H1 (cell line): Measurements from ENCODE around the gene CX3CL1. TPM values are rescaled to one million over a fixed set of nuclear protein-coding genes. Genes with fewer than 3 reads are reported as not detected.

ENCODE experiments used
- CTCF ChIA-PET: fragments of 300-600 bp; sonication (Branson Sonifier 250); formaldehyde crosslinking; loops from one replicate; lab custom pipeline; 2021; ENCODE audit not compliant: partially characterized antibody; lab: Charles Lee
- POLR2A ChIA-PET: fragments of 300-600 bp; sonication (Branson Sonifier 250); formaldehyde crosslinking; loops from one replicate; lab custom pipeline; 2021; ENCODE audit warnings: inconsistent platforms; ENCODE audit not compliant: partially characterized antibody; lab: Charles Lee
- DNase-seq, 2 experiments: peaks; one replicate each; pipeline versions ENCODE4 v3.0.0 to v3.0.0-alpha.2; 2010 to 2022; ENCODE audit warnings: low spot score in 2 of 2, low read depth in 1 of 2, mixed read lengths in 1 of 2
- FAIRE-seq: peaks from 2 replicates; lab custom pipeline; 2011; peaks lifted over from hg19 to GRCh38; lab: Jason Lieb, UNC
- H2AFZ ChIP-seq: 2 replicates; pipeline ENCODE4 v1.8.1; 2012; ENCODE audit warnings: low read length, inconsistent platforms
- H2AK5ac ChIP-seq: 2 replicates; pipeline ENCODE4 v1.6.1; 2013; ENCODE audit warnings: low read depth, low read length
- H2BK120ac ChIP-seq: replicated peaks from 2 replicates; pipeline ENCODE3; 2013; ENCODE audit warnings: low read depth, low read length, inconsistent platforms
- H2BK12ac ChIP-seq: 2 replicates; pipeline ENCODE4 v1.6.1; 2013; ENCODE audit warnings: low read depth, low read length
- H2BK15ac ChIP-seq: 2 replicates; pipeline ENCODE4 v1.6.1; 2013; ENCODE audit warnings: low read length
- H2BK20ac ChIP-seq: 2 replicates; pipeline ENCODE4 v1.6.1; 2013; ENCODE audit warnings: low read length
- H2BK5ac ChIP-seq: 2 replicates; pipeline ENCODE4 v1.6.1; 2013; ENCODE audit warnings: low read depth, low read length
- H3K14ac ChIP-seq: 2 replicates; pipeline ENCODE4 v1.6.1; 2013; ENCODE audit warnings: inconsistent platforms; ENCODE audit not compliant: insufficient read length
- H3K18ac ChIP-seq: 2 replicates; pipeline ENCODE4 v1.6.1; 2013; ENCODE audit warnings: low read length; ENCODE audit errors: extremely low read depth
- H3K23ac ChIP-seq: 2 replicates; pipeline ENCODE4 v1.6.1; 2013; ENCODE audit warnings: inconsistent platforms; ENCODE audit not compliant: insufficient read length
- H3K23me2 ChIP-seq: 2 replicates; pipeline ENCODE4 v1.6.1; 2013; ENCODE audit warnings: low read depth, low read length
- H3K27ac ChIP-seq: 2 replicates; pipeline ENCODE4 v1.6.1; 2011; ENCODE audit warnings: low read depth, low read length, inconsistent platforms
- H3K27me3 ChIP-seq, 4 experiments: replicated peaks in 1 of 4; 1 replicate in 1 of 4; 2 replicates in 3 of 4; pipeline versions ENCODE4 v1.6.1 to v1.8.1; 2011 to 2013; ENCODE audit warnings: low read length in 3 of 4, mild to moderate bottlenecking in 3 of 4, inconsistent platforms in 2 of 4, mixed read lengths in 2 of 4, moderate library complexity in 1 of 4; ENCODE audit not compliant: control insufficient read depth in 3 of 4, insufficient read depth in 3 of 4; ENCODE audit errors: extremely low read depth in 1 of 4
- H3K36me3 ChIP-seq, 4 experiments: 2 replicates each; pipeline versions ENCODE4 v1.6.1 to v1.8.1; 2011 to 2013; ENCODE audit warnings: mild to moderate bottlenecking in 4 of 4, low read length in 3 of 4, moderate library complexity in 2 of 4, control low read depth in 1 of 4, inconsistent platforms in 1 of 4; ENCODE audit not compliant: insufficient read depth in 4 of 4, control insufficient read depth in 2 of 4
- H3K4ac ChIP-seq: replicated peaks from 2 replicates; pipeline ENCODE3; 2013; ENCODE audit warnings: low read length, low read depth, mixed read lengths, inconsistent platforms; ENCODE audit not compliant: insufficient read length
- H3K4me1 ChIP-seq, 4 experiments: replicated peaks in 1 of 4; 1 replicate in 1 of 4; 2 replicates in 3 of 4; pipeline versions ENCODE4 v1.6.1 to v1.8.1; 2011 to 2013; ENCODE audit warnings: low read length in 3 of 4, inconsistent platforms in 2 of 4, mixed read lengths in 1 of 4; ENCODE audit not compliant: insufficient read depth in 4 of 4, control insufficient read depth in 3 of 4
- H3K4me2 ChIP-seq, 2 experiments: 2 replicates each; pipeline versions ENCODE4 v1.6.1 to v1.8.1; 2011 to 2013; ENCODE audit warnings: low read depth in 2 of 2, low read length in 2 of 2, control low read depth in 1 of 2, inconsistent platforms in 1 of 2, mild to moderate bottlenecking in 1 of 2; ENCODE audit not compliant: insufficient read depth in 1 of 2
- H3K4me3 ChIP-seq, 4 experiments: fragments of 200-600, 300-600 bp in 1 of 4; sonication (generic), shearing (Covaris generic), sonication (Bioruptor Twin) in 1 of 4; 2 replicates each; pipeline versions ENCODE4 v1.5.1 to v1.8.1; 2011 to 2016; ENCODE audit warnings: low read length in 4 of 4, low read depth in 3 of 4, control low read depth in 2 of 4, inconsistent platforms in 2 of 4, mild to moderate bottlenecking in 2 of 4, mixed read lengths in 1 of 4, moderate library complexity in 1 of 4; ENCODE audit not compliant: insufficient read depth in 2 of 4; ENCODE audit errors: extremely low read depth in 1 of 4
- H3K56ac ChIP-seq: replicated peaks from 2 replicates; pipeline ENCODE3; 2013; ENCODE audit warnings: low read depth, mild to moderate bottlenecking, mixed read lengths, low read length, inconsistent platforms; ENCODE audit not compliant: insufficient read length
- H3K79me1 ChIP-seq: 2 replicates; pipeline ENCODE4 v1.6.1; 2013; ENCODE audit warnings: low read depth, low read length, control low read depth
- H3K79me2 ChIP-seq, 2 experiments: 2 replicates each; pipeline versions ENCODE4 v1.6.1 to v1.8.1; 2012 to 2013; ENCODE audit warnings: low read length in 2 of 2, mild to moderate bottlenecking in 2 of 2, inconsistent platforms in 1 of 2; ENCODE audit not compliant: insufficient read depth in 2 of 2, control insufficient read depth in 1 of 2
- H3K9ac ChIP-seq, 4 experiments: replicated peaks in 1 of 4; 1 replicate in 1 of 4; 2 replicates in 3 of 4; pipeline versions ENCODE4 v1.6.1 to v1.8.1; 2011 to 2013; ENCODE audit warnings: low read depth in 3 of 4, low read length in 3 of 4, control low read depth in 2 of 4, mild to moderate bottlenecking in 2 of 4, moderate library complexity in 2 of 4, inconsistent platforms in 1 of 4; ENCODE audit errors: extremely low read depth in 1 of 4
- H3K9me3 ChIP-seq, 2 experiments: 2 replicates each; pipeline versions ENCODE4 v1.6.1 to v1.8.1; 2012 to 2013; ENCODE audit warnings: mild to moderate bottlenecking in 2 of 2, moderate library complexity in 2 of 2, control low read depth in 1 of 2, inconsistent platforms in 1 of 2, low read depth in 1 of 2, low read length in 1 of 2, mixed read lengths in 1 of 2; ENCODE audit not compliant: insufficient read depth in 2 of 2
- H4K20me1 ChIP-seq, 2 experiments: replicated peaks in 1 of 2; 2 replicates each; pipeline versions ENCODE3 to v1.8.1; 2011 to 2013; ENCODE audit warnings: inconsistent platforms in 2 of 2, low read length in 2 of 2, mild to moderate bottlenecking in 1 of 2; ENCODE audit not compliant: insufficient read depth in 2 of 2, control insufficient read depth in 1 of 2
- H4K5ac ChIP-seq: 2 replicates; pipeline ENCODE4 v1.6.1; 2013; ENCODE audit warnings: low read length, low read depth, mixed read lengths, inconsistent platforms; ENCODE audit not compliant: insufficient read length
- H4K8ac ChIP-seq: 2 replicates; pipeline ENCODE4 v1.8.0; 2013; ENCODE audit warnings: mild to moderate bottlenecking, moderate library complexity, low read length, inconsistent platforms; ENCODE audit not compliant: insufficient read depth; ENCODE audit errors: extremely low read depth
- H4K91ac ChIP-seq: replicated peaks from 2 replicates; pipeline ENCODE3; 2013; ENCODE audit warnings: low read length, mixed read lengths, inconsistent platforms; ENCODE audit not compliant: insufficient read length
- BACH1 ChIP-seq: IDR thresholded peaks from 2 replicates; pipeline ENCODE4 v1.6.1; 2012; ENCODE audit warnings: low read length, improper control_type of control experiment
- GTF2F1 ChIP-seq: IDR thresholded peaks from 2 replicates; pipeline ENCODE4 v1.6.1; 2012; ENCODE audit warnings: low read depth, low read length, improper control_type of control experiment, borderline replicate concordance
- KDM4A ChIP-seq: IDR thresholded peaks from one replicate; pipeline ENCODE4 v1.7.1; 2012; ENCODE audit warnings: low read depth, mild to moderate bottlenecking, moderate library complexity, low read length, inconsistent platforms; ENCODE audit not compliant: severe bottlenecking
- SAP30 ChIP-seq: fragments of 300-600 bp; sonication (generic); IDR thresholded peaks from 2 replicates; pipeline ENCODE4 v1.7.1; 2012; ENCODE audit warnings: low read length, moderate library complexity, mild to moderate bottlenecking, inconsistent platforms; ENCODE audit not compliant: insufficient read depth, insufficient replicate concordance
- SIN3A ChIP-seq, 2 experiments: IDR thresholded peaks in 1 of 2; conservative IDR thresholded peaks in 1 of 2; 2 replicates each; pipeline ENCODE4 v1.6.1; 2011 to 2012; ENCODE audit warnings: low read length in 2 of 2, improper control_type of control experiment in 1 of 2, low read depth in 1 of 2, mild to moderate bottlenecking in 1 of 2
- TAF7 ChIP-seq: optimal IDR thresholded peaks from 2 replicates; pipeline ENCODE3; 2011; ENCODE audit warnings: low read depth, mild to moderate bottlenecking, inconsistent platforms, low read length, moderate library complexity, borderline replicate concordance
- WGBS, 2 experiments: shearing (Covaris generic) in 1 of 2; methylation state at CpG; one replicate each; pipeline versions ENCODE4 v1.1.6 to v1.1.7; 2013 to 2015; ENCODE audit warnings: low lambda C conversion rate in 2 of 2, mixed read lengths in 2 of 2, inconsistent platforms in 1 of 2, low coverage in 1 of 2, missing lambda C conversion rate in 1 of 2; ENCODE audit not compliant: insufficient replicate concordance in 2 of 2, insufficient coverage in 1 of 2, insufficient read length in 1 of 2; ENCODE audit errors: extremely low coverage in 1 of 2, missing lambda C conversion rate in 1 of 2; 5-methylcytosine and 5-hydroxymethylcytosine counted together
- polyA plus RNA-seq, 7 experiments: library from polyadenylated mRNA; depleted of rRNA in 3 of 7; stranded (reverse) in 5 of 7; unstranded in 2 of 7; fragments of >200 nt in 5 of 7; fragments of 200-250 nt in 2 of 7; gene quantifications; 1 replicate in 5 of 7; 2 replicates in 1 of 7; 4 replicates in 1 of 7; pipeline versions ENCODE4 v1.2.1 to v1.2.3, GENCODE V29; 2011 to 2013; ENCODE audit warnings: missing spikeins in 2 of 7, mixed read lengths in 2 of 7
- total RNA-seq: library from RNA; stranded (reverse); fragmentation: NEBNext Ultra II Directional; extraction: Animal tissue kit (Norgen Biotek cat#: 25700); gene quantifications from 2 replicates; pipeline ENCODE4 v1.2.1, GENCODE V29; 2021

The CX3CL1 gene
- total and polyA plus RNA-seq, 2 of the 8 experiments (the other 6 are each of a cell fraction or from before 2014, with no cell fraction given), result 1.4 to 3.0 TPM

DNA sequence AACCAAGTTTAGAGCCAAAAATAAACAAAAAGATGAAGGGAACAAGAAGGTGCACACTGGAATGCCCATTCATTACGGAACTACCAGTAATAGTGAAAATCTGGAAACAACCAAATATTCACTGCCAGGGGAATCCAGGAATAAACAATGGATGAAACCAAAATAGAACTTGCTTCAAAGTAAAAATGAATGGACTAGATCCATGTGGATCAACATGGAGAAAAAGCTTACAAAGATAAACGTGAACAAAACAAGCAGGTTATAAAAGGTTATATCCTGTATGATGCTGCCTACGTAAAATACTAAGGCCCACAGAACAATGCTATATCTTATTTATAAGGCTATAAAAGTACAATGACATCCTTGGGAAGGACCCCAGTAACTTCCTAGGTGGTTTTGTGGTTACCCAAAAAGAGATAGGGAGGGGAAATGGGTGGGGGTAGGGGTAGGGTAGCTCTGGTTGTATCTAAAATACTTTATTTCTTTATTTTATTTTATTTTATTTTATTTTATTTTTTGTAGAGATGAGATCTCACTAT is 26.6 kb upstream of the CX3CL1 start:
- no peak overlapping the region for H2AFZ ChIP-seq
- no peak overlapping the region for H3K56ac ChIP-seq
- no peaks in the 10 kb centered on the region for H3K79me2 ChIP-seq
- no peak overlapping the region for H2BK12ac ChIP-seq
- H3K36me3 ChIP-seq, result no peaks in the 10 kb centered on the region
- ChIA-PET POLR2A (interaction anchor here (1.2 kb wide), 1 partner anchor 98 kb away, joined by 3 read pairs; no protein-coding TSS in a partner anchor), CTCF (no interaction called here)
- H3K9me3 ChIP-seq, result no peaks in the 10 kb centered on the region
- H2BK5ac ChIP-seq, result no peak overlapping the region
- no peak overlapping the region for H2AK5ac ChIP-seq
- H2BK20ac ChIP-seq, result no peak overlapping the region
- H4K20me1 ChIP-seq, result no peaks in the 10 kb centered on the region
- H3K27ac ChIP-seq, result no peak overlapping the region
- H3K4me2 ChIP-seq, result no peak overlapping the region
- no peak overlapping the region for H3K23ac ChIP-seq
- H4K5ac ChIP-seq, result no peak overlapping the region
- H4K8ac ChIP-seq, result no peak overlapping the region
- H3K23me2 ChIP-seq, result no peaks in the 10 kb centered on the region
- no peak overlapping the region for H3K4ac ChIP-seq
- H3K4me1 ChIP-seq, result no peaks in the 10 kb centered on the region
- H4K91ac ChIP-seq, result no peak overlapping the region
- no peak for FAIRE-seq
- H3K4me3 ChIP-seq, result no peak overlapping the region
- H3K14ac ChIP-seq, result no peak overlapping the region
- H2BK15ac ChIP-seq, result no peak overlapping the region
- no peaks in the 10 kb centered on the region for H3K79me1 ChIP-seq
- H3K18ac ChIP-seq, result no peak overlapping the region
- peaks cover 0 to 2% (median 0%) of the 10 kb centered on the region in 4 experiments; a peak in 1 of 7 replicates for H3K27me3 ChIP-seq
- DNase-seq, result no peak
- no peak overlapping the region for H3K9ac ChIP-seq
- no peak overlapping the region for H2BK120ac ChIP-seq
- 82% methylated on average over 3 of the region's 3 CpGs; no CpG with 5 or more reads in 1 of the 2 experiments for WGBS, 2 experiments
- TF ChIP-seq TAF7 (no peak), SAP30 (no peak), SIN3A (conservative IDR thresholded peaks at IDR 0.05 in 1 of 2, IDR thresholded peaks at IDR 0.05 in 1 of 2; ENCODE audit: low read depth in 1 of 2, low read length in 2 of 2) (no peak), GTF2F1 (no peak), BACH1 (no peak), KDM4A (no peak)
